HepG2 (cell line): ENCODE measurements around the gene NMRAL1. TPM values are rescaled to one million over a fixed set of nuclear protein-coding genes. Genes with fewer than 3 reads are reported as not detected.

Source experiments
- ATAC-seq: fragments of 200-7000 bp; cut with Tn5 transposase; 3 replicates; pipeline ENCODE4 v1.9.1; 2020; ENCODE audit warnings: mild to moderate bottlenecking, moderate library complexity
- BruUV-seq: library from RNA; stranded (reverse); fragments of 400-500 nt; replicated peaks from 2 replicates; lab custom pipeline; 2021; lab: Mats Ljungman, UMichigan
- CTCF ChIA-PET: fragments of 300-600 bp; formaldehyde crosslinking; extraction: SDS; loops from one replicate; lab custom pipeline; 2021; ENCODE audit warnings: low total read pairs, inconsistent platforms, low intra/inter-chr PET ratio; lab: Yijun Ruan, JAX
- POLR2A ChIA-PET: fragments of 350-600 bp; sonication (Branson Sonifier 250); formaldehyde crosslinking; loops from one replicate; lab custom pipeline; 2020; ENCODE audit warnings: antibody characterized with exemption, inconsistent platforms; lab: Yijun Ruan, JAX
- DNase-seq: peaks from one replicate; pipeline ENCODE4 v3.0.0-alpha.2; 2015; ENCODE audit warnings: low spot score
- FAIRE-seq: peaks from 3 replicates; lab custom pipeline; 2011; peaks lifted over from hg19 to GRCh38; lab: Jason Lieb, UNC
- H2AFZ ChIP-seq: one replicate; pipeline ENCODE4 v1.6.1; 2011; ENCODE audit warnings: low read length, inconsistent platforms
- H3K27ac ChIP-seq: fragments of 300-600 bp; 3 replicates; pipeline ENCODE4 v1.8.0; 2011; ENCODE audit warnings: mixed run types, mild to moderate bottlenecking, mixed read lengths, low read length, inconsistent platforms; ENCODE audit not compliant: insufficient read depth; ENCODE audit errors: extremely low read length
- H3K27me3 ChIP-seq, 2 experiments: fragments of 200-600 bp in 1 of 2; 2 replicates in 1 of 2; 3 replicates in 1 of 2; pipeline versions ENCODE4 v1.6.0 to v1.8.0; 2011; ENCODE audit warnings: low read length in 2 of 2, mild to moderate bottlenecking in 2 of 2, moderate library complexity in 2 of 2, inconsistent platforms in 1 of 2; ENCODE audit not compliant: insufficient read depth in 2 of 2, control insufficient read depth in 1 of 2
- H3K36me3 ChIP-seq, 2 experiments: fragments of 200-600 bp in 1 of 2; replicated peaks in 1 of 2; 2 replicates in 1 of 2; 3 replicates in 1 of 2; pipeline versions ENCODE4 v1.5.1 to v1.8.0; 2011; ENCODE audit warnings: low read length in 2 of 2, inconsistent platforms in 1 of 2; ENCODE audit not compliant: insufficient read depth in 2 of 2, control insufficient read depth in 1 of 2
- H3K4me1 ChIP-seq: 2 replicates; pipeline ENCODE4 v1.5.1; 2012; ENCODE audit warnings: low read length, inconsistent platforms; ENCODE audit not compliant: insufficient read depth
- H3K4me2 ChIP-seq: 2 replicates; pipeline ENCODE4 v1.6.0; 2011; ENCODE audit warnings: low read depth, low read length, inconsistent platforms
- H3K4me3 ChIP-seq, 3 experiments: fragments of 200-600 bp in 1 of 3; sonication (generic), shearing (Covaris generic) in 1 of 3; replicated peaks in 1 of 3; 2 replicates each; pipeline ENCODE4 v1.5.1; 2011 to 2016; ENCODE audit warnings: low read length in 3 of 3, inconsistent platforms in 2 of 3, low read depth in 2 of 3, mild to moderate bottlenecking in 2 of 3, control low read depth in 1 of 3, mixed read lengths in 1 of 3; ENCODE audit not compliant: insufficient read depth in 1 of 3
- H3K79me2 ChIP-seq: one replicate; pipeline ENCODE4 v1.6.1; 2011; ENCODE audit warnings: low read length, inconsistent platforms; ENCODE audit not compliant: insufficient read depth
- H3K9ac ChIP-seq: 2 replicates; pipeline ENCODE4 v1.6.0; 2011; ENCODE audit warnings: mild to moderate bottlenecking, low read depth, low read length, inconsistent platforms; ENCODE audit not compliant: insufficient read depth
- H3K9me3 ChIP-seq: 2 replicates; pipeline ENCODE4 v1.5.1; 2012; ENCODE audit warnings: mild to moderate bottlenecking, low read length
- H4K20me1 ChIP-seq: 2 replicates; pipeline ENCODE4 v1.6.0; 2011; ENCODE audit warnings: inconsistent platforms, mild to moderate bottlenecking, low read length, moderate library complexity; ENCODE audit not compliant: insufficient read depth
- HNF4A ChIP-seq: sonication (generic); formaldehyde crosslinking; IDR thresholded peaks from 2 replicates; pipeline ENCODE4 v1.4.0; 2020; ENCODE audit warnings: missing genetic modification reagents
- LBX2 ChIP-seq: sonication (generic); formaldehyde crosslinking; IDR thresholded peaks from 2 replicates; pipeline ENCODE4 v1.5.0; 2020; ENCODE audit warnings: missing genetic modification reagents, mild to moderate bottlenecking, borderline replicate concordance
- MNT ChIP-seq: fragments of 450-650 bp; IDR thresholded peaks from 2 replicates; pipeline ENCODE4 v1.6.1; 2016
- NR2C2 ChIP-seq: sonication (generic); formaldehyde crosslinking; IDR thresholded peaks from 2 replicates; pipeline ENCODE4 v1.4.0; 2020; ENCODE audit warnings: missing genetic modification reagents, mild to moderate bottlenecking, moderate library complexity, borderline replicate concordance
- RXRB ChIP-seq: IDR thresholded peaks from 2 replicates; pipeline ENCODE4 v1.6.1; 2016; ENCODE audit warnings: borderline replicate concordance, missing genetic modification reagents, missing compliant biosample characterization
- TOE1 ChIP-seq: sonication (generic); formaldehyde crosslinking; IDR thresholded peaks from 2 replicates; pipeline ENCODE4 v1.4.0; 2020; ENCODE audit warnings: mild to moderate bottlenecking, missing genetic modification reagents
- ZEB1 ChIP-seq: IDR thresholded peaks from 2 replicates; pipeline ENCODE4 v1.6.1; 2012; ENCODE audit warnings: mild to moderate bottlenecking, low read depth, inconsistent platforms; ENCODE audit not compliant: insufficient replicate concordance
- ZNF121 ChIP-seq: sonication (generic); formaldehyde crosslinking; IDR thresholded peaks from 2 replicates; pipeline ENCODE4 v1.5.0; 2020; ENCODE audit warnings: mild to moderate bottlenecking, missing genetic modification reagents
- ZNF362 ChIP-seq: sonication (generic); formaldehyde crosslinking; IDR thresholded peaks from 2 replicates; pipeline ENCODE4 v1.4.0; 2020; ENCODE audit warnings: missing genetic modification reagents, mild to moderate bottlenecking, borderline replicate concordance
- WGBS: methylation state at CpG from one replicate; pipeline ENCODE4 v1.1.6; 2017; ENCODE audit warnings: low lambda C conversion rate; 5-methylcytosine and 5-hydroxymethylcytosine counted together
- in situ Hi-C: cut with HindIII; loops from 2 replicates; pipeline ENCODE4 v1.10.0; 2017; ENCODE audit warnings: low pct_unique_long_range_greater_than_20kb; ENCODE audit not compliant: extremely low pct_ligation_motif_present
- intact Hi-C: fragments of 100-400 bp; cut with micrococcal nuclease; formaldehyde crosslinking; loops from one replicate; pipeline ENCODE4 v1.10.0; 2022; ENCODE audit not compliant: unreplicated experiment
- polyA plus RNA-seq, 8 experiments: library from polyadenylated mRNA; depleted of rRNA in 3 of 8; stranded (reverse) in 7 of 8; unstranded in 1 of 8; fragments of >200 nt; fragmentation: Illumina TruSeq in 4 of 8; extraction: Trizol in 4 of 8; gene quantifications; 2 replicates each; pipeline versions ENCODE4 v1.2.1 to v1.2.3, GENCODE V29; 2011 to 2016; ENCODE audit warnings: low read depth in 4 of 8, missing spikeins in 1 of 8, mixed read lengths in 1 of 8; ENCODE audit not compliant: insufficient read depth in 1 of 8
- total RNA-seq, 5 experiments: library from RNA; depleted of rRNA; stranded (reverse); fragments of >200 nt; fragmentation: Illumina TruSeq; extraction: Trizol; gene quantifications; 2 replicates each; pipeline ENCODE4 v1.2.3, GENCODE V29; 2016; ENCODE audit warnings: low read depth in 1 of 5

Gene NMRAL1
- total and polyA plus RNA-seq, 2 of the 13 experiments (the other 11 are each of a cell fraction or from before 2014, with no cell fraction given) = 30.8 to 33.1 TPM

GRCh38 chr16:4472880-4473279 is 1.5 kb downstream of the NMRAL1 start (continued):
- no peak for TF ChIP-seq LBX2 (CRISPR knock-in tag)
- peak; percentile 80 for TF ChIP-seq ZNF121 (CRISPR knock-in tag)
- TF ChIP-seq HNF4A (CRISPR knock-in tag) = peak; percentile 46
- no peak for TF ChIP-seq TOE1 (CRISPR knock-in tag)
- TF ChIP-seq NR2C2 (CRISPR knock-in tag) = 0 out of 2 replicates have a peak, but pooled peaks have one; percentile 38
- TF ChIP-seq RXRB (CRISPR knock-in tag) = peak; percentile 39; the same call in 1 of the 2 replicates
- peak; percentile 83; the same call in 1 of the 2 replicates for TF ChIP-seq ZNF362 (CRISPR knock-in tag)
- TF ChIP-seq ZEB1 = peak; percentile 74

- intact Hi-C loops = no loop called here
These were observed 2.6 kb downstream of the NMRAL1 start for GRCh38 chr16:4471869-4472268.

More at GRCh38 chr16:4471869-4472268, 2.6 kb downstream of the NMRAL1 start:
- Histone ChIP-seq H3K4me1 (peaks cover 43% of the 10 kb centered on the region), H4K20me1 (no peaks in the 10 kb centered on the region), H3K4me3 (no peak overlapping the region), H3K27me3 (no peaks in the 10 kb centered on the region), H3K4me2 (no peak overlapping the region), H3K27ac (no peak overlapping the region), H3K9ac (no peak overlapping the region), H3K79me2 (peaks cover 4% of the 10 kb centered on the region), H3K9me3 (no peaks in the 10 kb centered on the region), H3K36me3 (peaks cover 0 to 4% of the 10 kb centered on the region in 2 experiments; a peak in 1 of 5 replicates), H2AFZ (no peak overlapping the region)
- POLR2A ChIA-PET = interaction anchor here (10.7 kb wide), 1 partner anchor 11 kb away, joined by 175 read pairs; no protein-coding TSS in a partner anchor
- ATAC-seq (no peak), DNase-seq (no peak), FAIRE-seq (no peak)
- in situ Hi-C loops = no loop called here
- TF ChIP-seq ZNF121 (CRISPR knock-in tag) (peak; percentile 53; the same call in 1 of the 2 replicates), MNT (no peak)
- BruUV-seq = no TSS peak
- CTCF ChIA-PET = no interaction called here
- WGBS = 96% methylated on average over 5 of the region's 5 CpGs
